HG03571 (cell line): ENCODE results near the gene LUC7L3.

Source experiments
- ATAC-seq: cut with Tn5 transposase; IDR thresholded peaks from one replicate; pipeline ENCODE4 v1.9.1; 2021; ENCODE audit not compliant: unreplicated experiment

The LUC7L3 gene

DNA sequence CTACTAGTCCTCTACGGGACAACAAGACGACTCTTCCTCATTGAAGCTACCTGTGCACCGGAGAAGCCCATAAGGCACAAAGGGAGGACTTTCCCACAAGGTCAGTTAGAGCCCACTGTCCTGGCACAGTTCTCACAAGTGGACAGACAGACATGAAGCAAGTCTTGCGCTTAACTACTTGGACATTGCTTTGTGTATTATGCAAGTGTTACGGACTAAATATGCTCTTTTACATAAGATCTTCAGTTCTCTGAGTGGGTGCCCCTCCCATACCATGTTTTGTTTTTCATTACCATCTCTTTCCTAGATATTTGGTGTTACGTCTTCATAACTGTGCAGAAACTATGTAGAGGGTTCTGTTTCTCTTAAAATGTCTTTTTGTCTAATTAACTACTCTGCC is 29.8 kb downstream of the LUC7L3 start:
- ATAC-seq, result no peak

DNA sequence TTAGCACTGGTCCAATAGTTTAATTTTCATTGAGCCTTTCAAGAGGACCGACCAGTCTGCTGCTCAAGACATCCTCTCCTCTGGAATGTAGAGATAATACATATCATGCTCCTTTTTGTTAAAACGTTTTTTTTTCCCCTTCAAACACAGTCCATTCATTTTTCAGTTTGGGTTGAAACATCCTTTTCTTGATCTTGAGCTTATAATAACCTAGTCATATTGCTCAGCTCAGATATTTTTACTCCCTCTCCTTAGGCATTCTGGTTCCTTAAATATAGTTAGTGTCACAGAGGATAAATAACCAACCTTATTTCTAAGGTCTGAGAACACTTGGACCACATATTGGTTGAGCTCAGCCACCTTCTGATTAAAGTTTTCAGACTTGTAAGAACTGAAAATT is 35.1 kb downstream of the LUC7L3 start:
- no peak for ATAC-seq

GRCh38 chr17:50758524-50758923 is 39.1 kb downstream of the LUC7L3 start:
- no peak for ATAC-seq

- no peak for ATAC-seq
These were observed 39.7 kb downstream of the LUC7L3 start for GRCh38 chr17:50758989-50759544.

GRCh38 chr17:50762177-50762576 is 42.8 kb downstream of the LUC7L3 start:
- no peak for ATAC-seq

DNA sequence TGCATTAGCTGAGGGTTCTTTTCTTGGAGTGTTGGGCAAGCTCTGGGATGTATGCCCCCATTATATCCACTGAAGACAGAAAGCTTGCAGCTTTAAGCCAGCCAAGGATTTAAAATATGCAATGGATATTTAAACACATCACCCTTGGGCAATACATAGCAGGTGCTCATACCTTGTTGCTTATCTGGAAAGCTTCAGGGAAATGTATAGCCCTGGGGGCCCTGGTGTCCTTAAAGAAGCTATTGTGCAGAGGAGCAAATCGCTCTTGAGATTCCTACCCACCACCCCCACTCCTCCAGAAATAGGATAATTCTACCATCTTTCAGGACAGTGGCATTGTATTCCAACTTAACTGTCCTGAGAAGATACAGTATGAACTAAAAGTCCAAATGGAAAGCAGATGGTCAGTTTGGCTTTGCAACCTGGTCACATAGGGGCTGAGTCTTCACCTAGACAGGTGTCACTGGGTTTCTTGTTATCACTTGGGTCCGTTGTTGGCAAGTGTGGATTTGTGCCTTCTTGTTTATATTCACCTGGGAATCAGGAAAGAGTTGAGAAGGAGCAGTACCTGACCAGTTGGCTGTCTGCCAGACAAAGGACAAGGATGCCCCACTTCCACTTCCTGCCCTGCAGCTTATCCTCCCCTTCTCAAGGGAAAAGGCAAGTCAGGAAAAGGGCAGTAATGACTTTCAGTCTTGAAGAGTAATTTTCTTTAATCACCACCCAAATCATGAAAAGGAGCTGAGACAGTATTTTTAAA is 44.5 kb downstream of the LUC7L3 start:
- ATAC-seq, result no peak

GRCh38 chr17:50764734-50765149 is 45.3 kb downstream of the LUC7L3 start:
- no peak for ATAC-seq

DNA sequence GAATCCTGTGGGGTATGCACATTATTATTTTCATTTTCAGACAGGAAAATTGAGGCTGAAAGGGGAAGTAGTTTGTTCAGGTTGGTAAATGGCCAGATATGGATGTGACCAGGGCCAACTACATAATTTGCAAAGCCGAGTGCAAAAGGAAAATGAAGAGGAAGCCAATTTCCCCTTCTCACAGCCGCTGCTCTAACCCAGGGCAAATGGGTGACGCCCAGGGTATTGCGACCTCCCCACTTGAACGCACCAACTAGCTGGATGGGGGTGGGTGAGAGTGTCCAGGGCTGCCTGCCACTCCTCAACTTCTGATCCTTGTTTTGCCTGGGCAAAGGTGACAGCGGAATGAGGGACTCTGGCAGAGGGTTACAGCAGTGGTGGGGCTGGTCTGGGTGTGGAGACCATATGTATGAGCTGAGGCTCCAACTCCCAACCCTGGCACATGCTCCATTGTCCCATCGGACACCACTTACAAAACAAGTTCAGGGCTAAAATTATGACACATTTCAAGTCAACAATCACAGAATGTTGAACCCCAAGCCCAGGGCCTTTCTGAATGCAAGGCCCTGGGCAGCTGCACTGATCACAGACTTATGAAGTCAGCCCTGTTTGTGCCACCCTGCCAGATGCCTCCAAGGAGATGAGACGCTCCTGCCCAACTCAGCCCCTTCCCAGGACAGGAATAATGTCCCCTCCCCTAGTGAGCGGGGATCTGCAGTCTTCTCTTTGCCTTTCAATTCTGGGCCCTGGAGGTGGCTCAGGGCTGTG is 46.2 kb downstream of the LUC7L3 start:
- peak; percentile 62 for ATAC-seq

- ATAC-seq, result no peak
These were observed 47.0 kb downstream of the LUC7L3 start for GRCh38 chr17:50766222-50767023.

- ATAC-seq, result no peak
These were observed 47.6 kb downstream of the LUC7L3 start for GRCh38 chr17:50767030-50767429.

- ATAC-seq, result no peak
These were observed 48.0 kb downstream of the LUC7L3 start, which contains the start of gene ANKRD40CL for GRCh38 chr17:50767446-50767845. ANKRD40CL (minus strand) TSS chr17:50767518; CDS start chr17:50766913, 605 bp downstream.

- ATAC-seq, result no peak
These were observed 49.0 kb downstream of the LUC7L3 start for GRCh38 chr17:50768346-50768761.

- no peak for ATAC-seq
These were observed 50.5 kb downstream of the LUC7L3 start for GRCh38 chr17:50769884-50770283.

DNA sequence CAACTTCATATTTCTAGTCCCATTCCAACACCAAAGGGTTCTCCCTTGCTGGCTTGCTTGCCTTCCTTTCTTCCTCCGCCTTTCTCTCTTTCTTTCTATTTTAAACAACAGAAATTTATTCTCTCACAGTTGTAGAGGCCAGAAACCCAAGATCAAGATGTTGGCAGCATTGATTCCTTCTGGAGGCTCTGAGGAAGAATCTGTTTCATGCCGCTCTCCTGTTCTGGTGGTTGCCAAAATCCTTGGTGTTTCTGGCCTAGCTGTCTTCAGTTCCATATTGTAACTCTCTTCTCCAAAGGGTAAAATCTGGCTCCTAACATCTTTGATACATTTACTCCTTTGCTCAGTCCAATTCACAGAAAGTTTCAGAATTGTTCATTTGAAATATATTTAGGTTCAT is 50.9 kb downstream of the LUC7L3 start:
- no peak for ATAC-seq

DNA sequence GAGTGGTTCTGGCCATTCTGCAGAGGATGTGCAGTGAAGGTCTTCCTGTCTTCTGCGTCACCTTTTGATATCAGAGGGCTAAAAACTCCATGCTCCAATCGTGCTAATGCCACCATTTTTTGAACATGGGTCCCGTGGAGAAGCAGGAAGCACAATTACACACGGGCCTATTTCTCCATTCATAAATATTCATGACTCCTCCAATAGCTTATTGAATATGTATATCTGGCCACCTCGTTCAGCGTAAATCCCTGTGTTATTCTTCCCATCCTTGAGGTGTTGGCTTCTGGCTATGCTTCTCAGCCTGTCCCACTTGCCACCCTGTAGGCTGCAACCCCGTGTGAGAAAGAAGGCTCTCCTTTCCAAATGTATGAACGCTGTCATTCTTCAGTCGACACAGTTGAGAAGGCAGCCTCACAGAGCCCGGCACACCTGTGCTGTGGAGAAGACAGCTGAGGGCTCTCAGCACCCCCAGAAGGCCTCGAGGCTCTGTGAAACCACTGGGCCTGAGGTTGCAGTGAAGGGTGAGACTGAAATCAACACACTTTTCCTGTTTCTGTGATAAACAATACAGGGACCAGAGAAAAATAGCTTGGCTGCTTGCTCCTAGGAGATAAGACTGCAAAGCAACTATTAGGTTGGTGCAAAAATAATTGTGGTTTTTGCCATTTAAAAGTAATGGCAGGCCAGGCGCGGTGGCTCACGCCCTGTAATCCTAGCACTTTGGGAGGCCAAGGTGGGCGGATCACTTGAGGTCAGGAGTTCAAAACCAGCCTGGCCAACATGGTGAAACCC is 52.8 kb downstream of the LUC7L3 start:
- peak; percentile 85 for ATAC-seq

GRCh38 chr17:50774225-50774803 is 54.9 kb downstream of the LUC7L3 start:
- no peak for ATAC-seq

DNA sequence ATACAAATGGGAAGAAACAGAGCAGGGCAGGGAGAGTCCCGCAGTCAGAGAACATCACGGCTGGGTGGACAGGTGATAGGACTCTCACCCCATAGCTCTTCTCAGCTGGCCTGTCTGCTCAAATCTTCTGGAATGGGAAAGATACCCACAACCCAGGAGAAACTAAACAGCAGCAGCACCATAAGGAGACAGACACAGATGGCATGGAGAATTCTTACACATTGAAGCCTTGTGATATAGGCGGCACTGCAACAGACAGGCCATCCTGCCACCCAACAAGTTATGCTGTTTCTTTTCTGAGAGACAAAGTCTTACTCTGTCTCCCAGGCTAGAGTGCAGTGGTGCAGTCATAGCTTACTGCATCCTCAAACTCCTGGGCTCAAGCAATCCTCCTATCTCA is 56.5 kb downstream of the LUC7L3 start:
- ATAC-seq, result no peak

- ATAC-seq, result no peak
These were observed 59.1 kb downstream of the LUC7L3 start for GRCh38 chr17:50778471-50778870.

- no peak for ATAC-seq
These were observed 59.6 kb downstream of the LUC7L3 start for GRCh38 chr17:50778988-50779387.

GRCh38 chr17:50779747-50780353 is 60.4 kb downstream of the LUC7L3 start:
- ATAC-seq, result no peak
